Endothelial cell of hepatic sinusoid (primary cell): Measurements from ENCODE around the gene AGER.

Experiments used
- in situ Hi-C: cut with HindIII; loops from 2 replicates; pipeline ENCODE4 v1.10.0; 2017; ENCODE audit warnings: low sequenced_read_pairs

The AGER gene

GRCh38 chr6:32174416-32174815 lies 9.6 kb downstream of the AGER start:
- in situ Hi-C loops: no loop called here

GRCh38 chr6:32173051-32173727 lies 10.9 kb downstream of the AGER start:
- in situ Hi-C loops: no loop called here

GRCh38 chr6:32171234-32171633 lies 12.8 kb downstream of the AGER start:
- in situ Hi-C loops: no loop called here

- in situ Hi-C loops: no loop called here
These were observed 13.8 kb downstream of the AGER start for GRCh38 chr6:32170294-32170693.

GRCh38 chr6:32168807-32169591 lies 15.1 kb downstream of the AGER start:
- in situ Hi-C loops: no loop called here

GRCh38 chr6:32168350-32168749 lies 15.7 kb downstream of the AGER start:
- in situ Hi-C loops: no loop called here

GRCh38 chr6:32167761-32168262 lies 16.2 kb downstream of the AGER start:
- in situ Hi-C loops: no loop called here

GRCh38 chr6:32167154-32167760 lies 16.8 kb downstream of the AGER start:
- in situ Hi-C loops: no loop called here

GRCh38 chr6:32166411-32167061 lies 17.5 kb downstream of the AGER start:
- in situ Hi-C loops: no loop called here

- in situ Hi-C loops: no loop called here
These were observed 19.8 kb downstream of the AGER start, which contains the start of gene EGFL8 for GRCh38 chr6:32164295-32164694. Gene EGFL8 (plus strand): TSS chr6:32164595. CDS start chr6:32166166, 1,571 bp downstream.

- in situ Hi-C loops: no loop called here
These were observed 20.3 kb downstream of the AGER start for GRCh38 chr6:32163559-32164258.

- in situ Hi-C loops: no loop called here
These were observed 26.0 kb downstream of the AGER start for GRCh38 chr6:32158052-32158451.

- in situ Hi-C loops: no loop called here
These were observed 27.2 kb downstream of the AGER start for GRCh38 chr6:32156891-32157290.

GRCh38 chr6:32154514-32155161 lies 29.4 kb downstream of the AGER start:
- in situ Hi-C loops: no loop called here

- in situ Hi-C loops: no loop called here
These were observed 30.2 kb downstream of the AGER start, which contains the start of gene PPT2 for GRCh38 chr6:32153564-32154513. Gene PPT2 (plus strand): TSS chr6:32154141. CDS start chr6:32154595, 454 bp downstream.

GRCh38 chr6:32152769-32153563 lies 31.1 kb downstream of the AGER start:
- in situ Hi-C loops: no loop called here

- in situ Hi-C loops: no loop called here
These were observed 31.9 kb downstream of the AGER start, which contains the start of gene PRRT1 for GRCh38 chr6:32151863-32152768. Gene PRRT1 (minus strand): TSS chr6:32151939. CDS start chr6:32151827, 112 bp downstream.
